GM12874 (cell line): ENCODE measurements around the gene GTSF1L.

Experiments
- TF ChIP-seq, protein P1 (sequence below): IDR thresholded peaks from 2 replicates; pipeline ENCODE4 v1.5.1; 2011; ENCODE audit warnings: low read depth, mild to moderate bottlenecking, control low read depth, low read length, moderate library complexity; ENCODE audit not compliant: insufficient read depth

The GTSF1L gene

DNA sequence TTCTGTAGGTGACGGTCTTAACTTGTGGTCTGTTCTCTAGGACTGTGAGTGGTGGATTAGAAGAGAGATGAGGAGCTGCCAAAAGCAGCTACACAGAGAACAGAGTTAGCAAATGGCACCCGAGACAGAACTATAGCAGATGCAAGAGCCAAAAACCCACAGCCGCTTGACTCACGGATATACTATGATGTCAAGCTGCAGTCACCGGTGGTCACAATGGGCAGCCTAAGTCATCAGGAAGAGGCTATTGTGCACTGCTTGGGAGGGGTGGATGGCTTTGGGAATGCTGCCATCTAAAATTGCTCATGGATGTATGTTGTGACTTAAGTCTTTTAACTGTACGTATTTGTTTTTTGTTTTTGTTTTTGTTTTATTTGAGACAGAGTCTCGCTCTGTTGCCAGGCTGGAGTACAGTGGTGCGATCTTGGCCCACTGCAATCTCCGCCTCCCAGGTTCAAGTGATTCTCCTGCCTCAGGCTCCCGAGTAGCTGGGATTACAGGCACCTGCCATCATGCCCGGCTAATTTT, at the start of gene GTSF1L:
TSS of gene GTSF1L (minus strand) at position 192 of the 528 bp plus-strand sequence. CDS start 308 bp downstream, outside the sequence.
- TF ChIP-seq, protein P1, sequence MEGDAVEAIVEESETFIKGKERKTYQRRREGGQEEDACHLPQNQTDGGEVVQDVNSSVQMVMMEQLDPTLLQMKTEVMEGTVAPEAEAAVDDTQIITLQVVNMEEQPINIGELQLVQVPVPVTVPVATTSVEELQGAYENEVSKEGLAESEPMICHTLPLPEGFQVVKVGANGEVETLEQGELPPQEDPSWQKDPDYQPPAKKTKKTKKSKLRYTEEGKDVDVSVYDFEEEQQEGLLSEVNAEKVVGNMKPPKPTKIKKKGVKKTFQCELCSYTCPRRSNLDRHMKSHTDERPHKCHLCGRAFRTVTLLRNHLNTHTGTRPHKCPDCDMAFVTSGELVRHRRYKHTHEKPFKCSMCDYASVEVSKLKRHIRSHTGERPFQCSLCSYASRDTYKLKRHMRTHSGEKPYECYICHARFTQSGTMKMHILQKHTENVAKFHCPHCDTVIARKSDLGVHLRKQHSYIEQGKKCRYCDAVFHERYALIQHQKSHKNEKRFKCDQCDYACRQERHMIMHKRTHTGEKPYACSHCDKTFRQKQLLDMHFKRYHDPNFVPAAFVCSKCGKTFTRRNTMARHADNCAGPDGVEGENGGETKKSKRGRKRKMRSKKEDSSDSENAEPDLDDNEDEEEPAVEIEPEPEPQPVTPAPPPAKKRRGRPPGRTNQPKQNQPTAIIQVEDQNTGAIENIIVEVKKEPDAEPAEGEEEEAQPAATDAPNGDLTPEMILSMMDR: no peak

DNA sequence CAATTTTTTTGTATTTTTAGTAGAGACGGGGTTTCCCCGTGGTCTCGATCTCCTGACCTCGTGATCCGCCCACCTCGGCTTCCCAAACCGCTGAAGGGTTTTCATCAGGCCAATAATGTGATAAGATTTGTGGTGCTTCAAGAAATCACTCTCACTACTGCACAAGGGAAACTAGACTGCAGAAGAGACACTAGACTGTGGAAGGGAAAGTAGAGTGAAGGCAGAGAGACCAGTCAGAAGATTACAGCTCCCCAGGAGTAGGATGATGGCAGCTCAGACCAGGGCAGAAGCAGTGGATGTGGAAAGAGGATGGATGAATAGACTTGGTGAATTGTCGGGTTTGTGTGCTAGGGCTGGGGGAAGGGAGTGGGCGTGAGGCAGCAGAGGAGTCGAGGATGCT, 48.0 kb upstream of the GTSF1L start:
- TF ChIP-seq, protein P1: no peak

DNA sequence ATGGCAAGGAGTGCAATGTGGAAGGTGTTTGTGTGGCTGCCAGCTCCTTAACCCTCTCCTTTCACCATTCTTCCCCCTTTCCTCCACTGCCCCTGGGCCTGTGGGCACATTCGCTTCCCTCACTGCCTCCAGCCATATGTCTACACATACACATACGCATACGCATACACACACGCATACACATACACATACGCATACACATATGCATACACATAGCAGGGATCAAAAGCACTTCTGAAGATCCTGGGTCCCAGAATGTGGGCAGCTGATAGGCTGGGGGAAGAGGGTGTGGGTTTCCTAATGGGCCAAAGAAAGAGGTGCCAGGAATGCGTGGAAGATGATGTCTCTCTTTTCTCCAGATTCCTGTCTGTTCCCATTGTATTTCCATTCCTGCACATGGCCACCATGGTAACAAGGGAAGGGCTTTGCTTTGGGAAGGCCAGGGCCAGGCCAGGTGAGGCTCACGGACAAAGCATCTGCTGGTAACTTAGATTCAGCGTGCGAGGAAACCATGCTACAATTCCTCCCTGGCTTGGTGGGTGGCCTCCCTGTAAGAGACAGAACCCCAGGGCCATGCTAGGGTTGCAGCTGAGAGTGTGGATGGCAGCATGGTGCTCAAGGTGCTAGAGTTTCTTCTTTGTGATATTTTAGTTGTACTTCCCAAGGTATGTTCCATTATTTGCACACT, 44.8 kb upstream of the GTSF1L start:
- TF ChIP-seq, protein P1: no peak

DNA sequence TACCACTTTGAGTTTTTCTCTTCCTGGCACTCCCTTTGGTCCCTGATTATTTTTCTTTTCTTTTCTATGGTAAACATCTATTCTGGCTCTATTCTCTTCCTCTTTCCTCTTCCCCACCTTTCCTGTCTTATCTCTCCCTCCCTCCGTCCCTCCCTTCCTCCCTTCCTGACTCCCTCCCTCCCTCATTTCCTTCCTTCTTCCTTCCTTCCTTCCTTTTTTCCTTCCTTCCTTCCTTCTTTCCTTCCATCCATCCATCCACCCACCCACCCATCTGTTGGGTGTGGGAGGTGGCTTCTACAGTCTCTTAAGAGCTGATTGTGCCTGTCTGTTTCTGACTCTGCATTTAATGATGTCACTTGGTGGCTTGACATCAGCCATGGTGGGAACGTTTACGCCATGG, 43.5 kb upstream of the GTSF1L start:
- TF ChIP-seq, protein P1: no peak

DNA sequence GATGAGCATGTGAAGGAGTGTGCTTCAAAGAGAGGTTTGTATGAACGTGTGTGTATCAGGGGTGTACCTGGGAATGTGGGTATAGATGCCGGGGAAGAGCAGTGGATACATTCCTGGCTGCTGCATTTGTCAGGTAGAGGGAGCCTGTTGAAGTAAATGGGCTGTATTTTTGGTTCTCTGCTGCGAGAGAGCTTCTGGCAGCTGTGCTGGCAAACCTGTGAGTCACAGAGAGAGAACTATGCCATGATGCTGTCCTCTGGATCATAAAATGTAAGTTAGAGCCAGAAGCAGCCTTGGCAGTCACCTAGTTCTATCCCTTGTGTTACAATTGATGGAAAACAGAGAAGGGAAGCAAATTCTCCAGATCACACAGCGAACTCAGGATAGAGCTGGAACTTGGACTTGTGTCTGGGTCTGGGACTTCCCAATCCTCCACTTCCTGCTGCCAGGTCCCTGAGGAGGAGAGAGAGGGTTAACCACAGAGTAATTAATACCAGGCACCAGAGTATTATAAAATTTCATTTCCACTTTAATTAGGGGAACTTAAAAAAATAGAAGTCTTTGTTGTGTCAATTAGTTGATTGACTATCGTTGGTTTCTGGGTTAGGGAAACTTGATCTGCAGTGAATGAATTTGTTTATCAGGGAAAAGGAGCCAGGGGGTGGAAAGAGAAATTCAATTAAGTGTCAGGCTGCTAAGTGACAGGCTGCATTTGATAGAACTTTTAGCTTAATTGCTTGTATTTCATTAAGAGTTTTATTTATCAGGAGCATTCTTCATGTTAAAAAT, 41.1 kb upstream of the GTSF1L start:
- TF ChIP-seq, protein P1: no peak

DNA sequence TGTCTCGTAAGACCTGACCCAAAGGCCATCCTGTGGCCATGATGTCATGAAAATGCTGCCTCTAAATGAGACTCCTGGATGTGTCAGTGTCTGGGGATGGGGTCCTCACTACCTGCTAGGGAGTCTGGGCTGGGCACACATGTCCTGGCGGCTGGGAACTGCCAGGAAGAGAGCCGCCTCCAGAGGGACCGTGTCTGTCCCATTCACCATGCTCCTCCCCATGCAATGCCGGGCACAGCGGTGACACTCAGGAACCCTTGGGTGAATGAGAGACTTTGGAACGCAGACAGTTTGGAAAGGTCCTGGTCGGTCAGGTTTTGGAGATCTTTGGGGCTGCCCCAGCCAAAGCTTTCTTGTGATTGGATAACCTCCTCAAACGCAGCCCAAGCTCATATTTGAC, 40.1 kb upstream of the GTSF1L start:
- TF ChIP-seq, protein P1: no peak

DNA sequence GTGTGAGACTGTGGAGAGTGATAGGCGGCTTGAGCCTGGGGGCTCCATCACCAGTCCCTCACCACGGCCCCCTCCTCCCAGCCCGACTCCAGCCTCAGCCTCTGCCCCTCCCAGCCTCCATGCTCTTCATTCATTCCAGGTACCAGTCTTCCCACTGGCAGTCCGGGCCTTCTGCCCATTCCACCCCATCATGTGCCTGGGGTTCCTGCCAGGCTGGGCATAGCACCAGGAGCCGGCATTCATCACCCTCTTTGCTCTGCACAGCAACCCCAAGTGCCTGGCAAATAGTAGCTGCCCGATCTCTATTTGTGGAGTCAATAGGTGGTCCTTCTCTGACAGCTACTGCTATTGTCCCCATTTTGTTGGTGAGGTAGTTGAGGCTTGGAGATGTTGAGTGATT, 39.6 kb upstream of the GTSF1L start:
- TF ChIP-seq, protein P1: no peak
